ENCODE results near the gene NR2F2. TPM values are rescaled to one million over a fixed set of nuclear protein-coding genes. Genes with fewer than 3 reads are reported as not detected.

Gene NR2F2
- total and polyA plus RNA-seq, 2 donors (not counting 1 experiment from before 2014, with no cell fraction given) = not detected

DNA sequence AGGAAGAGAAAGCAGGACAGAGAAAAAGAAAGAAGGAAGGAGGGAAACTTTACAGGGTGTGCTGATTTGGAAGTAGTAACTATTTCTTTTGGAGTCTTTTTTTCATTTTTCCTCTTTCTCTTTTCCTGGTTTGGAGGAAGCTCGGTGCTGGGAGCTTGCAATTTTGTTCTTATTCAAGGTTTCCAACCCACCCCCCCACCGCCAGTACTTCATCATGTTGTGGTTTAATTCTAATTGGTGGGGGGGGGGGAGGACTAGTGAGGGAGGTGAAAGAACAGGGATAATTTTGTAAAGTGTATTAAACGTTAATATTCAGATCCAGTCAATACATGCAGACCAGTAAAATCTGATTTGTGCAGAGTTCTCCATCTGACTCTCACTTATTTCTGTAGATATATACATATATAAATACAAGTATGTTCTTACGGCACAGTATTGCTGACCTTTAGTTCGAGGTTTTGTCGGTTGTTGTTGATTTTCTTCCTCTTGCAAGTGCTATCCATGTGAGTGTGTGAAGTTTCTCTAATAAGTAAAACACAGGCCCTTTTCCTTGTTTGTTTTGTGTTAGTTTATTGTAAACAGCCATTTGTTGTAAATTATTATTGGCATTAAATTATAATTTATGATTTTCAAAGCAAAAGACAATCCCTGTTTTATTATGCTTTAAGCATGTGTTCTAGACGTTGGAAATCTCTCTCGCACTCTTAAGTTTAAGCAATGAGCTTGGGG is 9.3 kb downstream of the NR2F2 start:
- Histone ChIP-seq H4K20me1 (ENCODE audit: control insufficient read depth, insufficient read depth, low read length, poor library complexity, severe bottlenecking) (no peaks in the 10 kb centered on the region), H3K9me3 (ENCODE audit: control extremely low read depth in 1 of 3, control insufficient read depth in 2 of 3, insufficient read depth in 1 of 3, low read length in 2 of 3) (peaks cover 0 to 31% (median 0%) of the 10 kb centered on the region in 3 donors), H3K79me2 (ENCODE audit: control insufficient read depth, insufficient read depth, low read length) (no peaks in the 10 kb centered on the region), H3K9ac (ENCODE audit: low read length) (no peak overlapping the region), H3K4me1 (ENCODE audit: control insufficient read depth in 2 of 2, insufficient read depth in 2 of 2, low read length in 2 of 2) (no peaks in the 10 kb centered on the region), H2AFZ (ENCODE audit: insufficient read depth, low read depth, low read length, poor library complexity, severe bottlenecking) (no peak overlapping the region), H3K36me3 (replicated peaks in 1 of 2; ENCODE audit: control extremely low read depth in 1 of 2, control insufficient read depth in 1 of 2, extremely low read depth in 1 of 2, insufficient read depth in 2 of 2, low read length in 1 of 2) (no peaks in the 10 kb centered on the region), H3K4me2 (replicated peaks; ENCODE audit: low read depth, low read length, poor library complexity, severe bottlenecking) (no peak overlapping the region), H3K4me3 (ENCODE audit: control extremely low read depth in 1 of 5, extremely low read depth in 1 of 5, insufficient read depth in 1 of 5, low read depth in 2 of 5, low read length in 4 of 5) (no peak overlapping the region), H3K27me3 (replicated peaks in 1 of 4; ENCODE audit: control extremely low read depth in 1 of 4, control insufficient read depth in 3 of 4, insufficient read depth in 4 of 4, low read length in 3 of 4) (peaks cover 0 to 75% (median 38%) of the 10 kb centered on the region in 4 experiments), H3K27ac (ENCODE audit: low read length in 2 of 2) (no peak overlapping the region)
- no peaks in the 10 kb centered on the region for H3K9me3 Mint-ChIP-seq (ENCODE audit: insufficient read depth)
- peaks cover 81% of the 10 kb centered on the region for H3K27me3 Mint-ChIP-seq
- DNase-seq (no peak), ATAC-seq (ENCODE audit: low read depth) (no peak)
- TF ChIP-seq CTCF (IDR thresholded peaks at IDR 0.05) = no peak
- TF ChIP-seq EZH2 (IDR thresholded peaks at IDR 0.05; ENCODE audit: borderline replicate concordance, insufficient read depth, low read depth, low read length, poor library complexity, severe bottlenecking) = no peak
- no peak overlapping the region for H3K4me3 Mint-ChIP-seq
- WGBS (ENCODE audit: insufficient coverage) = no CpG with 5 or more reads among the region's 8 CpGs
- H3K27ac Mint-ChIP-seq = no peak overlapping the region
- intact Hi-C loops (cut with micrococcal nuclease) = no loop called here
- ChIA-PET POLR2A (no interaction called here), CTCF (no interaction called here)
- H3K4me1 Mint-ChIP-seq = no peaks in the 10 kb centered on the region

- peaks cover 0 to 75% (median 39%) of the 10 kb centered on the region in 4 experiments for H3K27me3 ChIP-seq (replicated peaks in 1 of 4; ENCODE audit: control extremely low read depth in 1 of 4, control insufficient read depth in 3 of 4, insufficient read depth in 4 of 4, low read length in 3 of 4)
- H3K4me1 Mint-ChIP-seq = no peaks in the 10 kb centered on the region
- no peak overlapping the region for H2AFZ ChIP-seq (ENCODE audit: insufficient read depth, low read depth, low read length, poor library complexity, severe bottlenecking)
- no peak for DNase-seq
- ChIA-PET CTCF (no interaction called here), POLR2A (no interaction called here)
- ATAC-seq (ENCODE audit: low read depth) = no peak
- H3K27me3 Mint-ChIP-seq = peaks cover 81% of the 10 kb centered on the region
- no peak overlapping the region for H3K4me2 ChIP-seq (replicated peaks; ENCODE audit: low read depth, low read length, poor library complexity, severe bottlenecking)
- H3K36me3 ChIP-seq (replicated peaks in 1 of 2; ENCODE audit: control extremely low read depth in 1 of 2, control insufficient read depth in 1 of 2, extremely low read depth in 1 of 2, insufficient read depth in 2 of 2, low read length in 1 of 2) = no peaks in the 10 kb centered on the region
- no peaks in the 10 kb centered on the region for H4K20me1 ChIP-seq (ENCODE audit: control insufficient read depth, insufficient read depth, low read length, poor library complexity, severe bottlenecking)
- no peak overlapping the region for H3K27ac Mint-ChIP-seq
- H3K9me3 Mint-ChIP-seq (ENCODE audit: insufficient read depth) = no peaks in the 10 kb centered on the region
- H3K4me3 Mint-ChIP-seq = no peak overlapping the region
- no peak overlapping the region for H3K4me3 ChIP-seq (ENCODE audit: control extremely low read depth in 1 of 5, extremely low read depth in 1 of 5, insufficient read depth in 1 of 5, low read depth in 2 of 5, low read length in 4 of 5)
- intact Hi-C loops (cut with micrococcal nuclease) = no loop called here
- 18% methylated on average over 10 of the region's 11 CpGs for WGBS (ENCODE audit: insufficient coverage)
- TF ChIP-seq EZH2 (IDR thresholded peaks at IDR 0.05; ENCODE audit: borderline replicate concordance, insufficient read depth, low read depth, low read length, poor library complexity, severe bottlenecking) (no peak), CTCF (IDR thresholded peaks at IDR 0.05) (no peak)
- H3K4me1 ChIP-seq (ENCODE audit: control insufficient read depth in 2 of 2, insufficient read depth in 2 of 2, low read length in 2 of 2) = no peaks in the 10 kb centered on the region
- H3K27ac ChIP-seq (ENCODE audit: low read length in 2 of 2) = no peak overlapping the region
- H3K9me3 ChIP-seq (ENCODE audit: control extremely low read depth in 1 of 3, control insufficient read depth in 2 of 3, insufficient read depth in 1 of 3, low read length in 2 of 3) = peaks cover 0 to 31% (median 0%) of the 10 kb centered on the region in 3 donors
- H3K9ac ChIP-seq (ENCODE audit: low read length) = no peak overlapping the region
- H3K79me2 ChIP-seq (ENCODE audit: control insufficient read depth, insufficient read depth, low read length) = no peaks in the 10 kb centered on the region
Measured at GRCh38 chr15:96340348-96340597, 9.8 kb downstream of the NR2F2 start.
